Measurements from ENCODE around the gene FRMD1. TPM values are rescaled to one million over a fixed set of nuclear protein-coding genes. Genes with fewer than 3 reads are reported as not detected.

Gene FRMD1
- total RNA-seq, 2 donors from 2014 or later: not detected

DNA sequence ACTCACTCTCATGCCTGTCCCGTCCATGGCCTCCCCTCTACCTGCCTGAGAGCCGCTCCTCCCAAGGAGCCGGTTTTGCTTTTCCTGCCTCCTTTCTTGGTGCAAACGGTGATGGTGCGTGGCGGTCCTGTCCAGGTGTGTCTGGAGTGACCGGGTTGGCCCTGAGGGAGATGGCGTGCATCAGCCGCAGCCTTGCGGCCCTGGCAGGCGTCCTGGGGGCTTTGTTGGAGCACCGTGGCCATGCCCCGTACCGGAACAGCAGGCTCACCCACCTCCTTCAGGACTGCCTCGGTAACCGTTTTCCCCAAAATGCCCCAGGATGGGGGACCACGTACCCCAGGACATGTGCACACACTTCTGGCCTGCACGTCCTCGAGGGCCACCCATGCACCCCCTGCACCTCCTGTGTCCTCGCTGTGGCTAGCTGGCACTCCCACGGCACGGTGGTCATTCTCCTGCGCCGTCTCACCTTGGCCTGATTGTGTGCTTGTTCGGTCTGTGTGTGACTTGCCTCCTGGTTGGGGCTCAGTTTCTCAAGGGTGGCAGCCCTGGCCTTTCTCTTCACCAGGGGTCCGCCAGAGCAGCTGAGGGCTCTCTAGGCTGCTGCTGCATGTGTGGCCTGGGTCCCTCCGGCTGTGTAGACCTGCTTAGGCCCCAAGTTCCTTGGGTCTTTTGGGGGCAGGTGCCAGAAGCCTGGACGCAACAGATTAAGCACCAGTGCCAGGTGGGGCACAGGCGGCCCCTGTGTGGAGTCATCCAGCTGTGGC, 36.4 kb downstream of the FRMD1 start:
- H3K27ac Mint-ChIP-seq: no peak overlapping the region
- Histone ChIP-seq H3K4me3 (ENCODE audit: low read length) (no peak overlapping the region), H3K4me1 (ENCODE audit: control insufficient read depth, insufficient read depth, low read length) (no peaks in the 10 kb centered on the region), H3K9me3 (ENCODE audit: control insufficient read depth, low read length) (peaks cover 33% of the 10 kb centered on the region), H3K9ac (ENCODE audit: extremely low read depth, low read length, poor library complexity, severe bottlenecking) (no peak overlapping the region), H3K27me3 (ENCODE audit: control insufficient read depth, insufficient read depth, low read length, poor library complexity, severe bottlenecking) (no peaks in the 10 kb centered on the region), H3K27ac (ENCODE audit: low read depth, low read length) (no peak overlapping the region), H3K36me3 (ENCODE audit: control insufficient read depth, insufficient read depth, low read length) (no peaks in the 10 kb centered on the region)
- H3K9me3 Mint-ChIP-seq: peaks cover 50% of the 10 kb centered on the region
- H3K4me3 Mint-ChIP-seq: no peak overlapping the region
- H3K36me3 Mint-ChIP-seq (ENCODE audit: low read depth): peaks cover 12% of the 10 kb centered on the region
- WGBS, 2 experiments (ENCODE audit: insufficient coverage in 1 of 2, insufficient read length in 1 of 2): 92 to 97% methylated on average over 11 to 29 of the region's 29 CpGs
- TF ChIP-seq, protein P1, sequence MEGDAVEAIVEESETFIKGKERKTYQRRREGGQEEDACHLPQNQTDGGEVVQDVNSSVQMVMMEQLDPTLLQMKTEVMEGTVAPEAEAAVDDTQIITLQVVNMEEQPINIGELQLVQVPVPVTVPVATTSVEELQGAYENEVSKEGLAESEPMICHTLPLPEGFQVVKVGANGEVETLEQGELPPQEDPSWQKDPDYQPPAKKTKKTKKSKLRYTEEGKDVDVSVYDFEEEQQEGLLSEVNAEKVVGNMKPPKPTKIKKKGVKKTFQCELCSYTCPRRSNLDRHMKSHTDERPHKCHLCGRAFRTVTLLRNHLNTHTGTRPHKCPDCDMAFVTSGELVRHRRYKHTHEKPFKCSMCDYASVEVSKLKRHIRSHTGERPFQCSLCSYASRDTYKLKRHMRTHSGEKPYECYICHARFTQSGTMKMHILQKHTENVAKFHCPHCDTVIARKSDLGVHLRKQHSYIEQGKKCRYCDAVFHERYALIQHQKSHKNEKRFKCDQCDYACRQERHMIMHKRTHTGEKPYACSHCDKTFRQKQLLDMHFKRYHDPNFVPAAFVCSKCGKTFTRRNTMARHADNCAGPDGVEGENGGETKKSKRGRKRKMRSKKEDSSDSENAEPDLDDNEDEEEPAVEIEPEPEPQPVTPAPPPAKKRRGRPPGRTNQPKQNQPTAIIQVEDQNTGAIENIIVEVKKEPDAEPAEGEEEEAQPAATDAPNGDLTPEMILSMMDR (conservative IDR thresholded peaks at IDR 0.05): no peak
- no peak for DNase-seq
- H3K4me1 Mint-ChIP-seq: no peaks in the 10 kb centered on the region
- H3K27me3 Mint-ChIP-seq (ENCODE audit: insufficient read depth): peaks cover 9% of the 10 kb centered on the region

DNA sequence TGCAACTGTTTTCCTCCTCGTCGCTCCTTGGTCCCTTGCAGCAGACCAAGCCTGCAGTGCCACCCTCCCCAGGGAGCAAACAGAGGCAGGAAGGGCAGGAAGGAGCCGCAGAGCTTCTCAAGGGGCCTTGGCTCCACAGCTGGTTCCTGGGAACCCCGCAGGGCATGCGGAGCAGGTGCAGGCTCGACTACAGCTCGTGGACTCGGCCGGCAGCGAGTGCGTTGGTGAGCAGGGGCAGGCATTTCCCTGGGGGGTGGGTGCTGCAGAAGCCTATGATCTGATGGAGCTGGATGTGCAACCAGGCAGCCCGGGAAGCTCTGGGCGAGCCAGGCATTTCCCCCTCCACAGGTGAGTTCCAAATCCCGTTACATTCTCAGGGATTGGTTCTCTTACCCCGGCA, 37.1 kb downstream of the FRMD1 start:
- no peaks in the 10 kb centered on the region for H3K4me1 Mint-ChIP-seq
- peaks cover 12% of the 10 kb centered on the region for H3K36me3 Mint-ChIP-seq (ENCODE audit: low read depth)
- TF ChIP-seq, protein P1 (conservative IDR thresholded peaks at IDR 0.05): no peak
- no peak overlapping the region for H3K9ac ChIP-seq (ENCODE audit: extremely low read depth, low read length, poor library complexity, severe bottlenecking)
- no peak overlapping the region for H3K4me3 ChIP-seq (ENCODE audit: low read length)
- H3K27ac ChIP-seq (ENCODE audit: low read depth, low read length): no peak overlapping the region
- H3K27ac Mint-ChIP-seq: no peak overlapping the region
- peaks cover 16% of the 10 kb centered on the region for H3K27me3 Mint-ChIP-seq (ENCODE audit: insufficient read depth)
- H3K36me3 ChIP-seq (ENCODE audit: control insufficient read depth, insufficient read depth, low read length): no peaks in the 10 kb centered on the region
- 89% methylated on average over 12 to 15 of the region's 15 CpGs for WGBS, 2 experiments (ENCODE audit: insufficient coverage in 1 of 2, insufficient read length in 1 of 2)
- no peaks in the 10 kb centered on the region for H3K4me1 ChIP-seq (ENCODE audit: control insufficient read depth, insufficient read depth, low read length)
- DNase-seq: no peak
- H3K27me3 ChIP-seq (ENCODE audit: control insufficient read depth, insufficient read depth, low read length, poor library complexity, severe bottlenecking): no peaks in the 10 kb centered on the region
- H3K9me3 ChIP-seq (ENCODE audit: control insufficient read depth, low read length): peaks cover 33% of the 10 kb centered on the region
- peaks cover 57% of the 10 kb centered on the region for H3K9me3 Mint-ChIP-seq
- H3K4me3 Mint-ChIP-seq: no peak overlapping the region

DNA sequence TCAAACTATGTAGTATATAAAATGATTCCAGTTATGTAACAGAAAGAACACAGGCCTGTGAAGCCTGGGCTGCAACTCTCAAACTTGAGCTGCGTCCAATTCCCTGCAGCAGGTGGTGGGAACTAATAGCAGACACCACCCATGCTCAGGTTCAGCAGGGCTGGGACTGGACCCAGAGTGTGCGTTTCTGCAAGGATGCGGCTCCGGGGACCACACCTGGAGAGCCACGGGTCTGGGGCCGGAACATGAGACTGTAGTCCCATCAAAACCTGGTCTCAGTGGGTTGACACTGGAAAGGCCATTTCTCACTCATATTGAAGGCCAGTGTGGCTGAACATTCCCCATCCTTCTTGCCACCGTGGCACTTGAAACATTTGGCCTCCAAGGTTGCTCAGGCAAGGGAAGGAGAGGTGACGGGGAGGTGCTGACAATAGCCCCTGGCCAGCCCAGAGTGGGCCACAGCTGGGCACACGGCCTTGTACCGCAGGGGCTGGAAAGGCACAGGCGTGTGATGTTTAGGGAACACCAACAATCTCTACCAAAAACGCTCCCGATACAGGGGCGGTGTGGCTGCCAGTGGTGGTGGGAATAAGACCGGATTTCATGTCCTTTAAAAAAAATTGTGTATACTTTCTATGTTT, 38.0 kb downstream of the FRMD1 start:
- H3K27me3 Mint-ChIP-seq (ENCODE audit: insufficient read depth): peaks cover 21% of the 10 kb centered on the region

More for the DNA sequence above, 38.0 kb downstream of the FRMD1 start:
- H3K4me1 Mint-ChIP-seq: peaks cover 5% of the 10 kb centered on the region
- Histone ChIP-seq H3K4me3 (ENCODE audit: low read length) (no peak overlapping the region), H3K27me3 (ENCODE audit: control insufficient read depth, insufficient read depth, low read length, poor library complexity, severe bottlenecking) (no peaks in the 10 kb centered on the region), H3K4me1 (ENCODE audit: control insufficient read depth, insufficient read depth, low read length) (no peaks in the 10 kb centered on the region), H3K9ac (ENCODE audit: extremely low read depth, low read length, poor library complexity, severe bottlenecking) (no peak overlapping the region), H3K27ac (ENCODE audit: low read depth, low read length) (no peak overlapping the region), H3K36me3 (ENCODE audit: control insufficient read depth, insufficient read depth, low read length) (no peaks in the 10 kb centered on the region), H3K9me3 (ENCODE audit: control insufficient read depth, low read length) (peaks cover 33% of the 10 kb centered on the region)
- no peak for DNase-seq
- peaks cover 63% of the 10 kb centered on the region for H3K9me3 Mint-ChIP-seq
- TF ChIP-seq, protein P1 (conservative IDR thresholded peaks at IDR 0.05): no peak
- no peak overlapping the region for H3K27ac Mint-ChIP-seq
- H3K36me3 Mint-ChIP-seq (ENCODE audit: low read depth): peaks cover 12% of the 10 kb centered on the region
- H3K4me3 Mint-ChIP-seq: no peak overlapping the region
- 92 to 94% methylated on average over 10 to 15 of the region's 15 CpGs for WGBS, 2 experiments (ENCODE audit: insufficient coverage in 1 of 2, insufficient read length in 1 of 2)

All from endodermal cell (in vitro differentiated cells).